M059J (cell line): ENCODE data around the gene ATF7IP2. TPM values are rescaled to one million over a fixed set of nuclear protein-coding genes. Genes with fewer than 3 reads are reported as not detected.
"Not testable (repeated sequence)": the region's sequence is repeated elsewhere in the genome, so short reads cannot be mapped to it uniquely, and the experiment has no call there.

Experiments used
- DNase-seq: peaks from one replicate; pipeline ENCODE4 v3.0.0-alpha.2; 2012; ENCODE audit warnings: low read depth
- total RNA-seq: library from RNA; depleted of rRNA; stranded (reverse); fragments of >200 nt; shearing (Covaris generic); gene quantifications from 2 replicates; pipeline ENCODE4 v1.2.3, GENCODE V29; 2014; rRNA removed

The ATF7IP2 gene, protein sequence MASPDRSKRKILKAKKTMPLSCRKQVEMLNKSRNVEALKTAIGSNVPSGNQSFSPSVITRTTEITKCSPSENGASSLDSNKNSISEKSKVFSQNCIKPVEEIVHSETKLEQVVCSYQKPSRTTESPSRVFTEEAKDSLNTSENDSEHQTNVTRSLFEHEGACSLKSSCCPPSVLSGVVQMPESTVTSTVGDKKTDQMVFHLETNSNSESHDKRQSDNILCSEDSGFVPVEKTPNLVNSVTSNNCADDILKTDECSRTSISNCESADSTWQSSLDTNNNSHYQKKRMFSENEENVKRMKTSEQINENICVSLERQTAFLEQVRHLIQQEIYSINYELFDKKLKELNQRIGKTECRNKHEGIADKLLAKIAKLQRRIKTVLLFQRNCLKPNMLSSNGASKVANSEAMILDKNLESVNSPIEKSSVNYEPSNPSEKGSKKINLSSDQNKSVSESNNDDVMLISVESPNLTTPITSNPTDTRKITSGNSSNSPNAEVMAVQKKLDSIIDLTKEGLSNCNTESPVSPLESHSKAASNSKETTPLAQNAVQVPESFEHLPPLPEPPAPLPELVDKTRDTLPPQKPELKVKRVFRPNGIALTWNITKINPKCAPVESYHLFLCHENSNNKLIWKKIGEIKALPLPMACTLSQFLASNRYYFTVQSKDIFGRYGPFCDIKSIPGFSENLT
- total RNA-seq, result not detected in 2 replicates

DNA sequence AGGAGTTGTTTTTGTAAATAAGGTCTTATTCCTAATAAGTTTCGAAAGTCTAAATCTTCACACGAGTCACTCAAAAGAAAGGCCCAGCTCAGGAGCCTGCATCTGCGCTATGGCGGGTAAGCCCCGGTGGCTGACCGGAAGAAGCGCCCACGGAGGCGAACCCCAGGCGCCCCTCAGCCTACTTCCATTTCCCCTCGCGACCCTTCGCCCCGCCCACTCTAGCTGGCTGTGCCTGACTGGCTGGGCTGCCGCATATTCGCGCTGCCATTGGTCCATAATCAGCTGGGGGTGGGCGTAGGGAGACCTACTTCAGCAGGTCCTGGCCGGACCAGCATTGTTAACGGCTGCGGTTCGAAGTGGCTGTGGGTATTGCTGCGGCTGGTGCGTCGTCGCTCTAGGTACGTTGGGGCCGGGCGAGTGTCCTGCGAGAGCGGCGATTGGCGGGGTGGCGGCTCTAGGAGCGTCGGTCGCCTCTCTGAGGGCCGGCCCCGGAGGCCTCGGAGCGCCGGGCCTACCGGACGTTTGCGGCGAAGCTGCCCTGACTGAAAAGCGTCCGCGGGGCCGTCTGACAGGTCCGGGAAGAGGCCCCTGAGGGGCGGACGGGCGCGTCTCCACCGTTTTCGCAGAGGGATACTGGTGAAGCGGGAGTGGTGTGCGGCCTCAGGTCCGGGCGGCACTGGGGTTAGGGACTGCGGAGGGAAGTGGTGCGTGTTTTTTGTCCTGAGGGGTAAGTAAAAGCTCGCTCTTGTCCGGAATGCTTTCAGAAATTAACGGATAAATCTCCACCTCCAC is at the start of gene ATF7IP2:
TSS of gene ATF7IP2 (plus strand) at position 337 of the 792 bp plus-strand sequence. CDS start 44,560 bp downstream, outside the sequence.
- DNase-seq, result no peak

DNA sequence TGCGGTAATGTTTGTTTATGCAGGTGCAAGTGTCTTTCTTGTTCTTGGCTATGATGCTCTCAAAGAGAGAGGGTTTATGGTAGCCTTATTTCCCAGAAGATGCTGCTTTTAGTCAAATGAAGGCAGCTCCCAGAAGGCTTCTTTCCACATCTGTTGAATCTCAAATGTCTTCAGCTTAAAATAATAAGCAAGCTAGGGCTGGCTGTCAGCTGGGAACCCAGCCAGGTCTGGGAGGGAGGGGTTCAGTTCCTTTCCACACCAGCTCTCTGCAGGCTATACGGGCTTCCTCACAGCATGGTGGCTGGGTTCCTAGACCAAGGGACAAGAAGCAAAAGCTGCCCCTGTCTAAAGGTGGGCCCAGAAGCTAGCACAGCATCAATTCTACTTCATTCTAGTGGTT is 47.4 kb upstream of the ATF7IP2 start:
- DNase-seq, result peak; percentile 56

DNA sequence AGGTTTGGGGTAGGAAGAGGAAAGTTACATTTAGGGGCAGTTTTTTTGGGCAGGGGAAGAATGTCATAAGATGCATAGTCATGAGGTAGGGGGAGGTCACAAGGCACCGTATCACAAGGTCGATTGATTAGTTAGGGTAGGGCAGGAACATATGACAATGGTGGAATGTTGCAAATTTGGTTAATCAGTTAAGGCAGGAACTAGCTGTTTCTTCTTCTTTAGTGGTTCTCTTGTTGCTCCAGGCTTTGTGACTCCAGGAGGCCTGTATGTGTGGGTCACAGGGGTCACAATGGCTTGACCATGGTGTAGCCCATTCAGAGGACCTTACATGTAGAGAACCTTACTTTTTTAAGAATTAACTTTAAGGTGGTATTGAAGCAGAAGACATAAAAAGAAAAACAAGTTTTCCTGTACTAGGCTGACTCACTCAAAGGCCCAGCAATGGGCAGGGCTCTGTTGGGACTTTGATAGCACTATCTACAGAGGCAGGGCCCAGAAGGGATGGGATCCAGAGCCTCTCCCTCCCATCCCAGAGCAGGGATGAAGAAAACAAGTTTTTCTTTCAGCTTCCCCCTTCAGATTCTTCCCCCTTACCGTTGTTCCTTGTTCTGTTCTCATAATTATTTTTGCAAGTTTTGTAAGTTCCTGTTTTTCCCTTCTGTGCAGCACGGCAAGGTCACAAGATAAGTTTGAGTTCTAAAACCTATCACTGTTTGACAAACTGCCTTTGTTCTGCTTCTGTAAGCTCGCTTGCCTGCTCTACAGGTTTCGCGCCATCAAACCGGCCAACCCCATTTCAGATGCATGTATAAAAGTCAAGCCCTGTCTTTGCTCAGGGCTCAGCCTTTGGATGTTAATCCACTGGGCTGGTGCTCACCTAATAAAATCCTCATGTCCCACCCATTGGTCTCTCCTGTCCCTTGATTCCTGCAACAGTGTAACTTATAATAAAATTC is 45.8 kb upstream of the ATF7IP2 start:
- no peak for DNase-seq

DNA sequence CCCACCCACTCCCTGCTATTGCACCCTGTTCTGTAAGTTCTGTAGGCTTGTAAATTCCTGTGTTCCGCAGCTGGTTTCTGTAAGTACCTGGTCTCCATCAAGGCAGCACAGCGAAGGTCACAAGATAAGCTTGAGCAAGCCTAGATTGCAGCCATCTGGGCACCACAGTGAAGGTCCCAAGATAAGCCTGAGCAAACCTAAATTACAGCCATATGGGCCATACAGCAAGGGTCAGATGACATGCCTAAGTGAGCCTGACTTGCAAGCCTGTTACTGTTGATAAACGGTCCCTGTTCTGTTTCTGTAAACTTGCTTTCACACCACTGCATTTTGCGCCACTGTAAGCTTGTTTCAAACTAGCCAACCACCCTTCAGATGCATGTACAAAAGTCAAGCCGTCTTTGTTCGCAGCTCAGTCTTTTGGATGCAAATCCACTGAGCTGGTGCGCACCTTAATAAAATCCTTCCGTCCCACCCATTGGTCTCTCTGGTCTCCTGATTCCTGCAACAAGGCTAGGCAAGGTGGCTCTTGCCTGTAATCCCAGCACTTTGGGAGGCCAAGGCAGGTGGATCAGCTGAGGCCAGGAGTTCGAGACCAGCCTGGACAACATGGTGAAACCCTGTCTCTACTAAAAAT is 42.6 kb upstream of the ATF7IP2 start:
- DNase-seq, result no peak

DNA sequence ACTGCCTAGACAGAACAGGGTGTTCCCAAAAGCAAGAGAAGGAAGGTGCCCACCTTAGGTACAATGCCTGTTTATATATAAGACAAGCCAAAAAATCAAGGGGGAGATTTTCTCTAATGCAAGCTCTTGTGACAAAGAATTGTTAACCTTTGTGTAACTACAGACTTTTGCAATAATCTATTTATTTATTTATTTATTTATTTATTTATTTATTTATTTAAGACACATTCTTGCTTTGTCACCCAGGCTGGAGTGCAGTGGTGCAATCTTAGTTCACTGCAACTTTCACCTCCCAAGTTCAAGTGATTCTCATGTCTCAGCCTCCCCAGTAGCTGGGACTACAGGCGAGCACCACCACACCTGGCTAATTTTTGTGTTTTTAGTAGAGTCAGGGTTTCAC is 41.2 kb upstream of the ATF7IP2 start:
- not testable (repeated sequence) for DNase-seq

DNA sequence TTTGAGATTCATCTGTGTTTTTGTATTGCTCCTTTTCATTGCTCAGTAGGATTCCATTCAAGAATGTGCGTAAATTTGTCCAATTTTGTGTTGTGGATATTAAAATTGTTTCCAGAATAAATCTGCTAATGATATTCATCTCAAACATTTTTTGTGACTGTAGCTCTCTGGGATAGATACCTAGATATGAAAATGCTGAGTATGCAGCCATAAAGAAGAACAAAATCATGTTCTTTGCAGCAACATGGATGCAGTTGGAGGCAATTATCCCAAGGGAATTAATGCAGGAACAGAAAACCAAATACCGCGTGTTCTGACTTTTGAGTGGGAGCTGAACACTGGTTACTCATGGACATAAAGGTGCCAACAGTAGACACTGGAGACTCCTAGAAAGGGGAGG is 40.2 kb upstream of the ATF7IP2 start:
- no peak for DNase-seq

DNA sequence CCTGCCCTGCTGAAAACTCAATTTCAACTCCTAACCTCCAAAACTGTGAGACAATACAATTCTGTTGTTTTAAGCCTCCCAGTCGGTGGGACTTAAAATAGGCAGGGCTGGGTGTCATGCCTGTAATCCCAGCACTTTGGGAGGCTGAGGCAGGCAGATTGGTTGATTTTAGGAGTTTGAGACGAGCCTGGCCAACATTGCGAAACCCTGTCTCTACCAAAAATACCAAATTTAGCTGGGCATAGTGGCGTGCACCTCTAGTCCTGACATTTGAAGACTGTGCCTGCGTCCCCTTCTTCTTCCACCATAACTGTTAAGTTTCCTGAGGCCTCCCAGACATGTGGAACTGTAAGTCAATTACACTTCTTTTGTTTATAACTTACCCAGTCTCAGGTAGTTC is 36.0 kb upstream of the ATF7IP2 start:
- DNase-seq, result no peak

DNA sequence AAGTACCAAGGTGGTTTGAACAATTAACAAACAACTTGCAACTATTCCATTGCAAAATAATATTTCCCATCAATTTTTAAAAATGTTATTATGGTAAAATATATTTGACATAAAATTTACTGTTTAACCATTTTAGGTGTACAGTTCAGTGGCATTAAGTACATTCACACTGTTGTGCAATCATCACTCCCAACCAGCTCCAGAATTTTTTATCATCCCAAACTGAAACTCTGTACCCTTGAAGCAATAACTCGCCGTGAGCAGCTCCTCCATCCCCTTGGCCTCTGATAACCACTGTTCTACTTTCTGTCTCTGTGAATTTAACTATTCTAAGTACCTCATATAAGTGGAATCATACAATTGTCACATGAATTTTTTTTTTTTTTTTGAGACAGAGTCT is 33.6 kb upstream of the ATF7IP2 start:
- DNase-seq, result no peak

DNA sequence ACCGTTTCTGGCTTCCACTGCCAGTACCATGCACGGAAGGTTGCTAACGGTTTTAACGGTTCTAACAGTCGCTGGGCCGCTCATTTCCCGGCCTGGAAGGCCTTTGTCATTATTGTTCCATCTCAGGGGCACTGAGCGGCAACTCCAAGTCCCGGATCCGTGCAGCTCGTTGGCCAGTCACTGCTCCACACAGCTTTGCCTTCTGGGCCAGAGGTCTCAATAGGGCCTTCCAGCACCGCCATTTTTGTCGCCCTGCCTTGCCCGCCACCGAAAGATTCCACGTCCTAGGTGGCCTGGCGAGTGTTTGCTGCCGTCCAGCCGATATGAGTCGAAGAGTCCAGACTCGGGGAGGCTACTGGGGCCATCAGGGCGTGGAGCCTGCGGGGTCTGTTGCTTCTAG is 30.3 kb upstream of the ATF7IP2 start:
- no peak for DNase-seq

DNA sequence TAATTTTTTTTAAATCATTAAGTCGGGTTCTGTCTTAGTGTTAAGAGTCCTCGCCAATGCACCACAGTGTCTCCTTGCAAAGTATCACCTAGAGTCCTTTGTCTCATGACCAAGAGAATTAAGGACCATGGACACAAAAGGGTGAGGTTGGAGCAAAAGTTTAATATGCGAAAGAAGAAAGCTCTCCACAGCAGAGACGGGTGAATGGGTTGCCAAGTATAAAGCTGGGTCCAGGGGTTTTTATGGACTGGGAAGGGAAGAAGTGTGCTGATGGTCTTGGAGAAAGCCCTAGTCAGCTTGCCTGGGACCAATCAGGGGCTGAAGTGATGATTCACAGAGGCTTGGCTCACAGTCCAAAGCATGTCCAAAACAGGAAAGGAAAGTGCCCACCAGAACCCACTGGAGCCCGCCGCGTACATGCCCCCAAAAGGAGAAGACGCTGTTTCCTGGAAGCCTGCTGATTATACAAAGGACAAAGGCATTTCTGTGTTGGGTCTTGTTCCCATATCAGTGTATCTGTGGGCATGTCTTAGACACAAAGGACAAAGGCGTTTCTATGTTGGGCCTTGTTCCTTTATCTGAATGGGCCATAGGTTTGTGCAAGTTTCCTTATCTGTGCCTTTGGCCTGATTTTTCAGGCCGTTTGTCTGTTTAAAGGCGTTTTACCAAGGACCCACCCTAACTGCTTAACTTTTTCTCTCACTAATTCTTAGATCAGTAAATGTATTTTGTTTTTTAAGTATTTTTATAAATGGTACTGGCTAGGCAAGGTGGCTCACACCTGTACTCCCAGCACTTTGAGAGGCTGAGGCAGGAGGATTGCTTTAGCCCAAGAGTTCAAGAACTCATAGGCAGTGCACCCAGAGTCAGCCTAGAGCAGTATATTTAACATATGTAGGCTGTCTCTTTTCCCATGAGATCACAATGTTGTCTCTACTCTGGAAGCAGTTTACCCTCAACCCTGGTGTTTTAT is 28.7 kb upstream of the ATF7IP2 start:
- no peak for DNase-seq

DNA sequence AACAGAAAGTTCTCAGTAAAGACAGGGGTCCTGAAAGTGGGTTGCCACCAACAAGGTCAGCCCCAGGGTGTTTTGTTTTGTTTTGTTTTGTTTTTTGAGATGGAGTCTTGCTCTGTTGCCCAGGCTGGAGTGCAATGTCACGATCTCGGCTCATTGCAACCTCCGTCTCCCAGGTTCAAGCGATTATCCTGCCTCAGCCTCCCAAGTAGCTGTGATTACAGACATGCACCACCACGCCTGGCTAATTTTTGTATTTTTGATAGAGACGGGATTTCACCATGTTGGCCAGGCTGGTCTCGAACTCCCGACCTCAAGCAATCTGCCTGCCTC is 24.1 kb upstream of the ATF7IP2 start:
- not testable (repeated sequence) for DNase-seq

DNA sequence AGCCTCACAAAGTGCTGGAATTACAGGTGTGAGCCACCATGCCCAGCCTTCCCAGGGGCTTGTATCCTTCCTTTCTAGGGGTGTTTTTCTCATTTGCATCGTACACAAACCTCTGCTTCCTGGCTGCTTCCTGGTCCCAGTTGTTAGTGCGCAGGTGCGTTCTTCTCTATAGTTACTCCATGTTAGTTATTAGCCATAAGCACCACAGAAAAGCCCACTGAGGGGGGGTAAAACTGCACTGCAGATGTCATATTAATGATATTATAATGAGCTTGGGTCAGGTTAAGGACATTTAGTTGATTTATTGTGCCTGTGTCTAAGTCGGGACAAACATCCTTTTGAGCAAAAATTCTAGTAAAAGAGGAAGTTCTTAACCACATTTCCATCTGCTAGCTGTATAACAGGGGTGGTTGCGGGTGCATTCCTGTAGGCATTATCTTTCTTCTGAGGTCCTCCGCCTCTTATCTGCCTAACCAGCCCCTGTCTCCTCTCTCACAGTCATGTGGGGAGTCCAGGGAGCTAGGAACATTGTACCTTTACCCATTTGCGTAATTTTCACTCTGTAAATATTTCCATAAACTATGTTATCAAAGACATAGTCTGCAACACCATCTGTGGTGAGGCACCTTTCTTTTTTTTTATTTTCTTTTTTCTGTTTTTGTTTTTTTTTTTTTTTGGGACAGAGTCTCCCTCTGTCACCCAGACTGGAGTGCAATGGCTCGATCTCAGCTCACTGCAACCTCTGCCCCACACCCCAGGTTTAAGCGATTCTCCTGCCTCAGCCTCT is 23.6 kb upstream of the ATF7IP2 start:
- peak; percentile 9 for DNase-seq

DNA sequence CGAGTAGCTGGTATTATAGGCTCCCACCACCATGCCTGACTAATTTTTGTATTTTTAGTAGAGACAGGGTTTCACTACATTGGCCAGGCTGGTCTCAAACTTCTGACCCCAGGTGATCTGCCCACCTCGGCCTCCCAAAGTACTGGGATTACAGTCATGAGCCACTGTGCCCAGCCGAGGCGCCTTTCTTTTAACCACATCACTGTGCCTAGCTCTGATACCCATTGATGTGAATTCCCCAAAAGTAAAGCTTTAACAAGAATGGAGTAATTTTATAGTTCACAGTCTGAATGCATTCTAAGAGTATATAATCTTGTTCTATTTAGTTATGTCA is 23.0 kb upstream of the ATF7IP2 start:
- not testable (repeated sequence) for DNase-seq

DNA sequence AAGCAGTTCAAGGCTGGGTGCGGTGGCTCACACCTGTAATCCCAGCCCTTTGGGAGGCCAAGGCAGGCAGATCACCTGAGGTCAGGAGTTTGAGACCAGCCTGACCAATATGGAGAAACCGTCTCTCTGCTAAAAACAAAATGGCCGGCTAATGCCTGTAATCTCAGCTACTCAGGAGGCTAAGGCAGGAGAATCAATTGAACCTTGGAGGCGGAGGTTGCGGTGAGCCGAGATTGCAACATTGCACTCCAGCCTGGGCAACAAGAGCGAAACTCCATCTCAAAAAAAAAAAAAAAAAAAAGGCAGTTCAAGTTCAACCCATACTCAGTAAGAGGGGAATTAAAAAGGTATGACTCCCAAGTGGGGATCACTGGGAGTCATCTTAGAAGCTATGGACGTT is 19.2 kb upstream of the ATF7IP2 start:
- not testable (repeated sequence) for DNase-seq

DNA sequence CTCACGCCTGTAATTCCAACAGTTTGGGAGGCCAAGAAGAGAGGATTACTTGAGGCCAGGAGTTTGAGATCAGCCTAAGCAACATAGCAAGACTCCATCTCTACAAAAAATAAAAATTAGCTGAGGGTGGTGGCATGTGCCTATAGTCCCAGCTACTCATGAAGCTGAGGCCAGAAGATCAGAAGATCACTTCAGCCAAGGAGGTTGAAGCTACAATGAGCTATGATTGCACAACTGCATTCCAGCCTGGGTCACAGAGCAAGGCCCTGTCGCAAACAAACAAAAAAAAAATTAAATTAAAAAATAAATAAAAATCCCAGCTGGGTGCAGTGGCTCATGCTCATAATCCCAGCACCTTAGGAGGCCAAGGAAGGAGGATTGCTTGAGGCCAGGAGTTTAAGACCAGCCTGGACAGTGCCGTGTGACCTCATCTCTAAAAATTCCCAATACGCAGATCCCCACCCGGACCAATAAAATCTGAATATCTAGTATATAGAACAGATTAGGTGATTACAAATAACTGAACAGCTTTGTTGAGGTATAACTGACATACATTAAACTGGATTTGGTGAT is 18.2 kb upstream of the ATF7IP2 start:
- no peak for DNase-seq

DNA sequence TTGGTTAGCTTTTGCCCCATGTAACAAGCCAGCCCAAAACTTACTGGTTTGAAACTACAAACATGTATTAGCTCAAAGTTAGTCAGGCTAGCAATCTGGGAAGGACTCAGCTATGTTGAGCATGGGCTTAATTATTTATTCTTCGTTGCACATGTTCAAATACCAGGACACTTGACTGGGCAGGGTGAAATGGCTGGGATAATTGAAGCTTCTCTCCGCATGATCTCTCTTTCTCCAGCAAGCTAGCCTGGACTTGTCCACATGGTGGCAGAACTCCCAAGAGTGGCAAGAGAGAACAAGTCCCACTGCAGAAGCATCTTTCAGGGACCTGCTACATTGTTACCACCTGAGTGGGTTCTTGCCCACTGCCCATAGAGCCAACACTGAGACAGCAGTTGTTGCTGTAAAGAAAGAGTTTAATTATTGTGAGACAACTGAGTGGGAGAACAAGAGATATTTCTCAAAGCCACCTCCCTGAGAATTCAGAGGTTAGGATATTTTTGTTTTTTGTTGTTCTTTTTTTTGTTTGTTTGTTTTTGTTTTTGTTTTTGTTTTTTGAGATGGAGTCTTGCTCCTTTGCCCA is 16.8 kb upstream of the ATF7IP2 start:
- peak; percentile 16 for DNase-seq

DNA sequence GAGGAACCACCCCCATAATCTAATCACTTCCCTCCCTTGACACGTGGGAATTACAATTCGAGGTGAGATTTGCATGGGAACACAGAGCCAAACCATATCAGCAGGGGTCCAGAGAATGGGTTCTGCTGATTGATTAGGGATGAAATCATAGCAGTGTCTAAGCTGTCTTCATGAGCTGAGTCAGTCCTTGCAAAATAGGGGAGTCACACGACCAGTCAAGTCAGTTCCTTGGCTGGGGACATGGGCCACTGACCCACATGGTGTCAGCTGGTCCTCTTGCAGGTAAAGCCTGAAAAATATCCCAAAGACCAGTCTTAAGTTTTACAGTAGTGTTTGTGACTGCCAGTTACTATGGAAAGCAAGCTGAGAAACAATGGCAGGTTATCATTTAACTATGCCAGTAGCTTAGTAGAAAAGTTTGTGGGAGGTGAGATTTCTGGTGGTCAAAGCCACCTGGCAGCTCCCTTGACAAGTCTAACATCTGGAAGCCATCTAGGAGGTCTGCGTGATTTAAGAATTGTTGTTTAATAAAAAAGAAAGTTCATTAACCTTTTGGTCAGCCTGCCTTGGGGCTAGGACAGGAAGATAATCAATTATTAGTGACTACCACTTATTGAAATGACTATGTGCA is 15.7 kb upstream of the ATF7IP2 start:
- no peak for DNase-seq

DNA sequence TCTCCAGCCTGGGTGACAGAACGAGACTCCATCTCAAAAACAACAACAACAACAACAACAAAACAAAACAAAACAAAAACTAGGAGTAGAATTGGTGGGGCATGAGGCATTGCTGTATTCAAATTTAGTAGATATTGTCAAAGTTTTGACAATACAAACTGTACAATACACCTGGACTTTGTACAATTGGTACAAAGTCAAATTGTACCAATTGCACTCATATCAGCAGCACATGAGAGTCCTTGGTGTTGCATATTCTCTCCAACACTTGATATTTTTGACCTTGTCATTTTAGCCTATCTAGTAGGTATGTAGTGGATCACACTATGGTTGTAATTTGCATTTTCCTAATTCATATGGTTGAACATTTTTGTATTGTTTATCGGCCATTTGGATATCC is 14.3 kb upstream of the ATF7IP2 start:
- DNase-seq, result no peak
